GM19438 (cell line): ENCODE measurements around the gene LRRC47.
"Not testable (repeated sequence)": the region's sequence is repeated elsewhere in the genome, so short reads cannot be mapped to it uniquely, and the experiment has no call there.

ENCODE experiments used
- ATAC-seq: cut with Tn5 transposase; IDR thresholded peaks from one replicate; pipeline ENCODE4 v1.9.1; 2021; ENCODE audit warnings: low read depth; ENCODE audit not compliant: unreplicated experiment

LRRC47 gene

DNA sequence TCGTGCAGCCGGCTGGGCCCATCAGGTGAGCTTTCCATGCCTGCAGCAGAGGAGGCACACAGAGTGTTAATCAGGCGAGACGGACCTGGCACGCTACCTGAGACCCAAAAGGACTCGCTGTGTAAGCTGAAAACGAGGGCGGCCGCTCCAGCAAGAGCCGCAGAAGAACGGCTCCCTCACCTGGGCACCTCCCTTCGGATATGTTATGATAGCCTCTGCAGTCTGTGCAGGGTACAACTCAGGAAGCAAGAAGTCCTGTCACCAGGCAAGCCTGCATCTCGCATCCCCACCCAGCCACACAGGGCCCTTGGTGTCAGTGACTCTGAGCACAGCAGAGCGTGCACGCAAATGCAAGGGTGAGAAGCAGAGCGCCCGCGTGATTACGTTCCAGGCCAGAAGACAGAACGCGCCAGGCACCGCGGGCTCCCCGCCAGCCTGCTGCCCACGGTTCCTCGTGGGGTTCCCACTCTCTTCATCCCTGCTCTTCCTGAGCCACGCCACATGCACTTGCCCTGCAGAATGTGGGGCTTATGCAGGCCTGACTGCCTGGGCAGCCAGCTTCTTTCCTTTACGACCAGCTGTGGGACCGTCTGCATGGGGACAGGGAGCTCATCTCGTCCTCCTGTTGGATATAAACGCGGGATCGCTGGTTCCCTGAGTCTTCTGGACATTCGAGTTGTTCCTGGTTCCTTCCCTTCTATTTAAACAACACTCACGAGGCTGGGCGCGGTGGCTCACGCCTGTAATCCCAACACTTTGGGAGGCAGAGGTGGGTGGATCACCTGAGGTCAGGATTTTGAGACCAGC lies 20.2 kb upstream of the LRRC47 start:
- ATAC-seq = no peak

DNA sequence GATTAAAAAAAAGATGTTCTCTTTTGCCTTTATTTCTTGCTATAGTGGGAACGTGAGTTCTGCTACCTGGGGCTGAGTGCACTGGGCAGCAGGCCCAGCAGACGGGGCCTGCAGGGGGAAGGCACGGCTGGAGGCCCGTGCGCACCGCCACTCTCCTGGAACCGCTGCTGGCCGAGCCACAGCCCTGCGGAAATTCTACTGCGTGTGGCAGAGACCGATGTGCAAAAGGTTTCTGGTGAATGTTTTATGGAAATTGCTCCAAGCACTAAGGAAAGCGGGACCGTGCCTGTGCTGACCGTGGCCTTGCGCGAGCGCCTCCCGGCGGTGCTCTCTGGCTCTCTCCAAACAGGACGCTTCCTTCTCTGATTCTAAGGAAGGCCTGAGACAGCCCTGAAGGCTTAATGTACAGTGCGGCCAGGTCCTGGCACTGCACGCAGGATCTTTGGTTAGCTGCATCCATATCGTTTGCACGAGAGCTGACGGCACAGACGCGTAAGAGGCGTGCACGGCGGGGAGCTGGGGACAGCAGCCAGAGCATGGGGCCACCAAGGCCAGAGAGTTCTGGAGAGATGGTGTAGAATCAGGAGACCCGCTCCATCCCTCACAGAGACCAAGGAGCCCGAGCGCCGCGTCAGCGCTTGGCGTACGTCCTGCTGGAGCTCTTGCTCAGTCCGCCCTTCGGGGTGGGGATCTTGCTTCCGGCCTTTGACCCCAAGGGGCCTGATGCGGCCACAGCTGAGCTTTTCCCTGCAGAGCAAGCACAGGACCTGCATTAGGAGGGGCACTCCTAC lies 18.7 kb upstream of the LRRC47 start:
- ATAC-seq = no peak

DNA sequence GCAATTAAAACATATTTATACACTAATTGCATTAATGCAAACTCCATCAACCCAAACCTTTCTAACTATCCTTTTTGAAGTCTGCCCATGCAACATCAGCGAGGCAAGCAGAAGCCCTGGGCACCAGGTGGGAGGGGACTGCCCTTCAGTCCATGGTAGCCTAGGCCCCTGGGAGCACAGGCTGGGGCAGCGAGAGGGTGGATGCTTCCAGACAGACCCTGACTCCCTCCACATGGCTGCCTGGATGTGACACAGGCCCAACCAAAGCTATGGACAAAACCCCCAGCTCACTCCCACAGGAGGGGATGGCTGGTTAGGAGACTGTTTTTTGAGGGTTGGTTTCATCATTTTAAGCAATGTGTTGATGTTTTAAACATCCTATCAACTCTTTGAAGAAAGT lies 17.8 kb upstream of the LRRC47 start:
- ATAC-seq = no peak

DNA sequence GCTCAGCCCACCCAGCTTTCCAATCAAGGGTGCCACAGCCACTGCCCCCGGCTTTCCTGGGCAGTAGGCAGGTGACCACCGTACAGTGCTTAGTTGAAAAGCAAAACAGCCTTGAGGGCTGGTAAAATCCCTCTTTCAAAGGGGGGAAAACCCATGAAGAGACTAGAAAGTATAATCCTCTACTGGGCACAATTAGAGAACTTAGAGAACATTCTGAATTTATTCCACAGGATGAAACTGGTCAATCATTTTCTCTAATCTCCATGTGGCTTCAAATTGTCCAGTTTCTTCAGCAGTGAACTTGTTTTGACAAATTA lies 15.3 kb upstream of the LRRC47 start:
- ATAC-seq = no peak

DNA sequence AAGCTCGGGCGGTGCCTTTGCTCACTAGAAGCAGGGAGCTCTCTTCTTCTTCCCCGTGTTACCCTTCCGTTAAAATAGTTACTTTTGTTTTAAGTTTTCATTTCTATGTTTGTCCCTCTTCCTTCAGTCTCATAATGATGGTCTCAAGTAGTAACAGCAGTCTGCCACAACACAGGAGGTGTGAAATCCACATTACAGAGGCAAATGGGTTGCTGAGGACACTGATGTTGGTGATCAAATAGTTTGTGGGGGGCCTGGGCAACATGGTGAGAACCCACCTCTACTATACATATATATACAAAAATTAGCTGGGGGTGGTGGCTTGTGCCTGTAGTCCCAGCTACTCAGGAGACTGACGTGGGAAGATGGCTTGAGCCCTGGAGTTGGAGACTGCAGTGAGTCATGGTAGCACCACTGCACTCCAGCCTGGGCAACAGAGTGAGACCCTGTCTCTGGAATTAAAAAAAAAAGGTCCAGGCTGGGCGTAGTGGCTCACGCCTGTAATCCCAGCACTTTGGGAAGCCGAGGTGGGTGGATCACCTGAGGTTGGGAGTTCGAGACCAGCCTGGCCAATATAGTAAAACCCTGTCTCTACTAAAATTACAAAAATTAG lies 14.0 kb upstream of the LRRC47 start:
- not testable (repeated sequence) for ATAC-seq

- ATAC-seq = no peak
These were observed 13.4 kb upstream of the LRRC47 start for GRCh38 chr1:3809680-3810079.

DNA sequence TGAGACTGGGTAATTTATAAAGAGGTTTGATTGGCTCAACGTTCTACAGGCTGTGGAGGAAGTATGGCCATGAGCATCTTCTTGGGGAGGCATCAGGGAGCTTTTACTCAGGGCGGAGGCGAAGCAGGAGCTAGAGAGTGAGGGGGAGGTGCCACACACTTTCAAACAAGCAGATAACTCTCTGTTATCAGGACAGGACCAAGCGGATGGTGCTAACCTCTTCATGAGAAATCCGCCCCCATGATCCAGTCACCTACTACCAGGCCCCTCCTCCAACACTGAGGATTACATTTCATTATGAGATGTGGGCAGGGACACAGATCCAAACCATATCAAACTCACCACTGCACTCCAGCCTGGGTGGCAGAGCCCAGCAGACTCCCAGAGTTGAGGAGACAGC lies 11.5 kb upstream of the LRRC47 start:
- ATAC-seq = no peak

DNA sequence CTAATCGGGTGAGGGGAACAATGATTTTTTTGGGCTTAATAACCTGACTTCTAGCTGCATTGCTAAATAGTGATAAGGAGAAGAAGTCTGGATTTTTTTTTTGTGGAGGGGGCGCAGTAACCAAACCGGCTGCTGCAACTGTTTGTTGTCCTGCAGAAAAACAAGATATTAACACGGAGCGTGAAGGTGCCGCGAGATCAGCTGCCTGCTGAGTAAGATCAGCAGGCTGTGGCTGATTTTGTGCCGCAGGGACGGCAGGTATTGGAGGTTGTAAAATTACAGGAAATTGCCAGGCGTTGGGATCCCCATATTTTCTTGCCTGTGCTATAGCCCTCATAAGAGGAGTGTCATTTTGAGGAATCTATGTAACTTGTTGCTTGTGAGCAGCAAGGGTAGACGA lies 8.7 kb upstream of the LRRC47 start:
- no peak for ATAC-seq

GRCh38 chr1:3804627-3804944 lies 8.3 kb upstream of the LRRC47 start:
- ATAC-seq = not testable (repeated sequence)

GRCh38 chr1:3803905-3804626 lies 7.8 kb upstream of the LRRC47 start:
- ATAC-seq = no peak

DNA sequence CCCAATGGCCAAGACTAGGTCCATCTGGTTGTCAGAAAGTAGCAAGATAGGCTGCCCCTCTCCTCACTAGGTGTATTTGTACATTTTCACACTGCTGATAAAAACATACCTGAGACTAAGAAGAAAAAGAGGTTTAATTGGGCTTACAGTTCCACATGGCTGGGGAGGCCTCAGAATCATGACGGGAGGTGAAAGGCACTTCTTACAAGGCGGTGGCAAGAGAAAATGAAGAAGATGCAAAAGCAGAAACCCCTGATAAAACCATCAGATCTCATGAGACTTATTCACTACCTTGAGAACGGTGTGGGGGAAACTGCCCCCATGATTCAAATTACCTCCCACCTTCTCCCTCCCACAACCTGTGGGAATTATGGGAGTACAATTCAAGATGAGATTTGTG lies 4.5 kb upstream of the LRRC47 start:
- ATAC-seq = not testable (repeated sequence)

DNA sequence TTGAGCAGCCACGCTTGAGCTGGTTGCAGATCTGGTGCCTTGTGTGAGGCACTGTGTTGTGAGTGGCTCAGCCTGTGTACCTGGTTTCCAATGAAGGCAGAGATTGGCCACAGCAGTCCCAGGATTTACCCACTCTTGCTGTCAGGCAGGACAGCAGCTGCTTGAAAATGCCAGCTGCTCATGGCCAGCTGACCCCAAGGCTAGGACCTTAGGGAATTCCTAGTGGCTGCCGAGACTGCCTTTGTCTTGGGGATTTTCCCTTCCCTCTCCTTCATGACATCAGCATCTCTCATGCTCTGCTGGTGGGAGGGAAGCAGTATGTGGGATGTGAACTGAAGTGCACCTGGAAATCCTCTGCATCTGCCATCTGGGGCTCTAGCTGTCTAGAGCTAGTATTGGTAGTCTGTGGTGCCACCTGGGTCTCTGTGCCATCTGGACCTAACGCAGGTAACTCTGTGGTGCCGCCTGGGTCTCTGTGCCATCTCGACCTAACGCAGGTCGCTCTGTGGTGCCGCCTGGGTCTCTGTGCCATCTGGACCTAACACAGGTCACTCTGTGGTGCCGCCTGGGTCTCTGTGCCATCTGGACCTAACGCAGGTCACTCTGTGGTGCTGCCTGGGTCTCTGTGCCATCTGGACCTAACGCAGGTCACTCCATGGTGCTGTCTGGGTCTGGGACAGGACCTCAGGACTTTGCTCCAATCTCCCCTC lies 3.8 kb upstream of the LRRC47 start:
- ATAC-seq = no peak

DNA sequence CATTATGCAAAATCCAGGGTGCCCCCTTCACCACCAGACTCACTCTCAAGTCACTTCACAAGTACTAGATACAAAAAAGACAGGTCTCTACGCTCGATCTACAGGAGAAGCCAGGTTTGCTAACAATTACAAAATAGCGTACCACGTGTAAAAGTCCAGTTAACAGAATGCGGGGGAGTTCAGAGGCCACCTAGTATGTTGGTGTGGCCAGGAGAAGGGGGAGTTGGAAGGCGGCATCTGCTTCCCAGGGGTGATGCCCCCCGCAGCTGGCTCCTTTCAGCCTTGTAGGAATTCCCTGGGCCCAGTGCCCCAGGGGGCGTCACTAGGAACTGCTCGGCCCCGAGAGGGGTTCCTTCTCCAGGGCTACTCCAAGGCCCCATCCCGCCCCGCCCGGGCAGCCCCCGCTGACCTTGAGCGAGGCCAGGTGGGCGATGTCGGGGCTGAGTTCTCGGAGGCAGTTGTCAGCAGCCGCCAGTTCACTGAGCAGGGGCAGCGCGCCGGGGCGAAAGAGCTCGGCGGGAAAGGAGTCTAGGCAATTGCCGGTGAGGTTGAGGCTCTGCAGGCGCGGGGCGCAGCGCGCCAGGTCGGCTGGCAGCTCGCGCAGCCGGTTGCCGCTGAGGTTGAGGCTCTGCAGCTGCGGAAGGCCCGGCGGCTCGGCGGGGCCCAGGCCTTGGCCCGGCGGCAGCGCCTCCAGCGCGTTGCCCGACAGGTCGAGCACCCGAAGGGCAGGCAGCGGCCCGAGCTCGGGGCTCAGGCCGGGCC lies 664 bp downstream of the LRRC47 start:
- peak; percentile 20 for ATAC-seq

DNA sequence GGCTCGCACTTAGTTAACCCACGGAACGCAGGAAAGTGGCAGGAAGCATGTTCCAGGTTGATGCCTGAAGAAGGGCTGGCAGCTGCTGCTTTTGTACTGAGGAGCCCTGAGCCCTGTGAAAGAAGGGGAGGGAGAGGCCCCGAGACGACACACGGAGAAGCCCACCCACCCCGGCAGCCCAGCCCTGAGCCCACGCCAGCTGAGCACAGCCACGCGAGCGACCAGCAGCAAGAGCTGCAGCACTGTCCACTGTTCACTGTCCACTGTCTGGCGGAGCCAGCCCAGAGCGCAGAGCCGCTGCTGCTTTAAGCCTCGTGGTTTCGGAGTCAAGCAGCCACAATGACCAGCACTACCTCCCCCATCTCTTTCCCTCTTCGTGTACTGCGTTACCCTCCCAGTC lies 5.3 kb downstream of the LRRC47 start:
- no peak for ATAC-seq

- ATAC-seq = no peak
These were observed 5.8 kb downstream of the LRRC47 start for GRCh38 chr1:3790500-3790923.

GRCh38 chr1:3789421-3790300 lies 6.6 kb downstream of the LRRC47 start:
- ATAC-seq = no peak

GRCh38 chr1:3788756-3789420 lies 7.4 kb downstream of the LRRC47 start:
- no peak for ATAC-seq
